AG04450 (cell line): Measurements from ENCODE around the gene FSTL4. TPM values are rescaled to one million over a fixed set of nuclear protein-coding genes. Genes with fewer than 3 reads are reported as not detected.

Source experiments
- CTCF ChIA-PET: fragments of 300-600, 350-600 bp; formaldehyde crosslinking; extraction: SDS; loops from one replicate; lab custom pipeline; 2022; ENCODE audit warnings: antibody characterized with exemption, inconsistent platforms; lab: Charles Lee
- POLR2A ChIA-PET: fragments of 350-600 bp; formaldehyde crosslinking; extraction: SDS; loops from one replicate; lab custom pipeline; 2021; ENCODE audit warnings: antibody characterized with exemption, inconsistent platforms; lab: Yijun Ruan, JAX
- DNase-seq: peaks from one replicate; pipeline ENCODE4 v3.0.0-alpha.2; 2011; ENCODE audit warnings: low read depth, low spot score
- H3K27ac ChIP-seq: one replicate; pipeline ENCODE4 v1.5.1; 2012; ENCODE audit warnings: low read depth, low read length, control low read depth
- H3K27me3 ChIP-seq: one replicate; pipeline ENCODE4 v1.6.0; 2012; ENCODE audit warnings: low read length; ENCODE audit not compliant: control insufficient read depth, insufficient read depth
- H3K4me3 ChIP-seq: 2 replicates; pipeline ENCODE4 v1.5.1; 2011; ENCODE audit warnings: mild to moderate bottlenecking, low read depth, low read length, control low read depth
- H3K9me3 ChIP-seq: 2 replicates; pipeline ENCODE4 v1.5.1; 2012; ENCODE audit warnings: low read length; ENCODE audit not compliant: control insufficient read depth, insufficient read depth
- CTCF ChIP-seq: IDR thresholded peaks from 2 replicates; pipeline ENCODE4 v1.5.1; 2011; ENCODE audit warnings: low read depth, low read length, control low read depth, inconsistent platforms
- polyA plus RNA-seq: library from polyadenylated mRNA; depleted of rRNA; stranded (reverse); fragments of >200 nt; gene quantifications from 2 replicates; pipeline ENCODE4 v1.2.3, GENCODE V29; 2011

Gene FSTL4
- polyA plus RNA-seq, 1 experiment: 0.11 TPM

GRCh38 chr5:133284306-133284705 lies 328.0 kb downstream of the FSTL4 start:
- no peak for DNase-seq
- Histone ChIP-seq H3K4me3 (no peak overlapping the region), H3K27ac (no peak overlapping the region), H3K9me3 (no peaks in the 10 kb centered on the region), H3K27me3 (peaks cover 12% of the 10 kb centered on the region)
- POLR2A ChIA-PET: no interaction called here
- CTCF ChIA-PET: no interaction called here
- no peak for TF ChIP-seq CTCF

DNA sequence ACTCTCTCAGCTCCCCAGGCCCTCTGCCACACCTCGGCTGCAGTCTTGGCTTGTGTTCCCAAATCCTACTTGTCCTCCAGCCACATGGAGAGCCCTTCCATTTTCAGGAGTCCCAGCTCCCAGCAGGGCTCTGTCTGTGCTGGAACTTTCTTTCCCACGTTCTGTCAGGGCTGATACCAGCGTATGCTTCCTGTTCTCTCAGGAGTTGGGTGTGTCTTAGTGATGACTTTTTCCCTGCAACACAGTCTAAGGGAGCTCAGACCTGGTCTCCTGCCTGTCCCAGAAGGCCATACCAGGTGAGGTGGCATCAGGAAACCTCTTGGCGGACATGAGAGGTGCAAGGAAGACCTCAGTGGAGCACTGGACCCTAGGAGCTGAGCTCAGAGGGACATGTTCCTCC lies 334.0 kb downstream of the FSTL4 start:
- H3K27ac ChIP-seq: no peak overlapping the region
- no peak for TF ChIP-seq CTCF
- CTCF ChIA-PET: interaction anchor here (0.8 kb wide), 1 partner anchor 9 kb away, joined by 3 read pairs; no protein-coding TSS in a partner anchor
- DNase-seq: no peak
- POLR2A ChIA-PET: no interaction called here
- no peaks in the 10 kb centered on the region for H3K9me3 ChIP-seq
- H3K27me3 ChIP-seq: peaks cover 12% of the 10 kb centered on the region
- no peak overlapping the region for H3K4me3 ChIP-seq

GRCh38 chr5:133277744-133278143 lies 334.6 kb downstream of the FSTL4 start:
- ChIA-PET CTCF (interaction anchor here (0.8 kb wide), 1 partner anchor 9 kb away, joined by 3 read pairs; no protein-coding TSS in a partner anchor), POLR2A (no interaction called here)
- Histone ChIP-seq H3K4me3 (no peak overlapping the region), H3K27ac (no peak overlapping the region), H3K9me3 (no peaks in the 10 kb centered on the region), H3K27me3 (peaks cover 10% of the 10 kb centered on the region)
- no peak for TF ChIP-seq CTCF
- DNase-seq: no peak

DNA sequence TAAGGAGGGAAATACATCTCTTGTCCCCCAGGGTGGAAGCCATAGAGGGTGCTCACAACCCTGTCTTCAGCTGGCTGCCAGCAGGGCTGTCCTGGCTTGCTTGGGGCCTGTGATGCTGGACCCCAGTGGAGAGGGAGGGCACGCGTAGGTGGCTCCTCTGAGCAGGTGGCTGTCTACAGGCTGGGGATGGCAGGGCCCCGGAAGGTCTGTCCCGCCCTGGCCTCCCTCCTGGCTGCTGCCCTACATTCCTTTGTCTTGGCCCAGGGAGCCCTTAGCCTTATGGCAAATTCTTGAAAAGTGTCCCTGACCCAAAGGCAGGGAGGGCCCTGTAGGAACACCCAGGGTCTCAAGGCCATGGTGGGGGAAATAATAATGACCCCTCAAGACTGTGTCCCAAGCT lies 336.2 kb downstream of the FSTL4 start:
- no peak for DNase-seq
- POLR2A ChIA-PET: no interaction called here
- no peak for TF ChIP-seq CTCF
- Histone ChIP-seq H3K27ac (no peak overlapping the region), H3K27me3 (peaks cover 12% of the 10 kb centered on the region), H3K4me3 (no peak overlapping the region), H3K9me3 (no peaks in the 10 kb centered on the region)
- CTCF ChIA-PET: no interaction called here

DNA sequence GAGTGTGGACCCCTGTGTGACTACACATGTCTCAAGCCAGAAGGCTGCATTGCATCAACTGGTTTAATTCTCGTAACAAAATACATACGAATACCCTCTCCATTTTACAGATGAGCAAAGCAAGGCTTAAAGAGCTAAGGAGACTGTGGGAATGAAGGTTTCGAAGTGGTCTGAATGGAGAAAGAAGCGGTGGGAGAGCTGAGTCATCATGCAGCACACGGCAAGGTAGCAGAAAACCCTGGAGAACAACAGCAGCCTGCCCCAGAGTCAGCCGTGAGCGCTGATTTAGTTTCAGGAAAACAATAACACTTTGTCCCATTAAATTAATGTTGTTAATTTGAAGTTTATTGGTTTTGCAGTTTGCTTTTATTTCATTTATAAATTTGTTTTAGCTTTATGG lies 336.7 kb downstream of the FSTL4 start:
- no peak for TF ChIP-seq CTCF
- H3K9me3 ChIP-seq: no peaks in the 10 kb centered on the region
- peaks cover 12% of the 10 kb centered on the region for H3K27me3 ChIP-seq
- DNase-seq: no peak
- H3K4me3 ChIP-seq: no peak overlapping the region
- H3K27ac ChIP-seq: no peak overlapping the region
- ChIA-PET POLR2A (no interaction called here), CTCF (no interaction called here)
